Measurements from ENCODE around the gene RASGRF1.

RASGRF1 gene

GRCh38 chr15:78933187-78933822 is 157.3 kb downstream of the RASGRF1 start:
- H3K9me3 ChIP-seq (ENCODE audit: control insufficient read depth, insufficient read depth, low read depth, low read length), result no peaks in the 10 kb centered on the region
- CTCF ChIA-PET, result no interaction called here
- peaks cover 0 to 39% of the 10 kb centered on the region in 2 experiments; a peak in 1 of 3 replicates for H3K36me3 ChIP-seq (ENCODE audit: control insufficient read depth in 2 of 2, insufficient read depth in 1 of 2, low read length in 2 of 2)
- H3K27ac ChIP-seq (ENCODE audit: extremely low read depth, low read depth, low read length), result no peak overlapping the region
- POLR2A ChIA-PET, result no interaction called here
- TF ChIP-seq ZNF223 (tag by site-specific recombination; IDR thresholded peaks at IDR 0.05) (no peak), ZNF175 (tag by site-specific recombination; IDR thresholded peaks at IDR 0.05) (no peak), ZNF544 (tag by site-specific recombination; IDR thresholded peaks at IDR 0.05) (no peak), ZNF292 (tag by site-specific recombination; IDR thresholded peaks at IDR 0.05; ENCODE audit: borderline replicate concordance, low read depth) (no peak), ZNF585B (tag by site-specific recombination; IDR thresholded peaks at IDR 0.05) (no peak), SP7 (tag by site-specific recombination; IDR thresholded peaks at IDR 0.05) (no peak)
- no peak overlapping the region for H3K4me3 ChIP-seq (ENCODE audit: low read depth, low read length)
- no peaks in the 10 kb centered on the region; the same call in 1 of the 2 replicates for H3K4me1 ChIP-seq (ENCODE audit: control insufficient read depth, insufficient read depth, low read length)

- no peaks in the 10 kb centered on the region for H3K9me3 ChIP-seq (ENCODE audit: control insufficient read depth, insufficient read depth, low read depth, low read length)
Observed at GRCh38 chr15:78932258-78932808, 158.2 kb downstream of the RASGRF1 start.

More at GRCh38 chr15:78932258-78932808, 158.2 kb downstream of the RASGRF1 start:
- CTCF ChIA-PET, result no interaction called here
- H3K4me3 ChIP-seq (ENCODE audit: low read depth, low read length), result no peak overlapping the region
- TF ChIP-seq, protein P1, sequence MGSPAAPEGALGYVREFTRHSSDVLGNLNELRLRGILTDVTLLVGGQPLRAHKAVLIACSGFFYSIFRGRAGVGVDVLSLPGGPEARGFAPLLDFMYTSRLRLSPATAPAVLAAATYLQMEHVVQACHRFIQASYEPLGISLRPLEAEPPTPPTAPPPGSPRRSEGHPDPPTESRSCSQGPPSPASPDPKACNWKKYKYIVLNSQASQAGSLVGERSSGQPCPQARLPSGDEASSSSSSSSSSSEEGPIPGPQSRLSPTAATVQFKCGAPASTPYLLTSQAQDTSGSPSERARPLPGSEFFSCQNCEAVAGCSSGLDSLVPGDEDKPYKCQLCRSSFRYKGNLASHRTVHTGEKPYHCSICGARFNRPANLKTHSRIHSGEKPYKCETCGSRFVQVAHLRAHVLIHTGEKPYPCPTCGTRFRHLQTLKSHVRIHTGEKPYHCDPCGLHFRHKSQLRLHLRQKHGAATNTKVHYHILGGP (tag by site-specific recombination; IDR thresholded peaks at IDR 0.05), result no peak
- TF ChIP-seq, protein P2, sequence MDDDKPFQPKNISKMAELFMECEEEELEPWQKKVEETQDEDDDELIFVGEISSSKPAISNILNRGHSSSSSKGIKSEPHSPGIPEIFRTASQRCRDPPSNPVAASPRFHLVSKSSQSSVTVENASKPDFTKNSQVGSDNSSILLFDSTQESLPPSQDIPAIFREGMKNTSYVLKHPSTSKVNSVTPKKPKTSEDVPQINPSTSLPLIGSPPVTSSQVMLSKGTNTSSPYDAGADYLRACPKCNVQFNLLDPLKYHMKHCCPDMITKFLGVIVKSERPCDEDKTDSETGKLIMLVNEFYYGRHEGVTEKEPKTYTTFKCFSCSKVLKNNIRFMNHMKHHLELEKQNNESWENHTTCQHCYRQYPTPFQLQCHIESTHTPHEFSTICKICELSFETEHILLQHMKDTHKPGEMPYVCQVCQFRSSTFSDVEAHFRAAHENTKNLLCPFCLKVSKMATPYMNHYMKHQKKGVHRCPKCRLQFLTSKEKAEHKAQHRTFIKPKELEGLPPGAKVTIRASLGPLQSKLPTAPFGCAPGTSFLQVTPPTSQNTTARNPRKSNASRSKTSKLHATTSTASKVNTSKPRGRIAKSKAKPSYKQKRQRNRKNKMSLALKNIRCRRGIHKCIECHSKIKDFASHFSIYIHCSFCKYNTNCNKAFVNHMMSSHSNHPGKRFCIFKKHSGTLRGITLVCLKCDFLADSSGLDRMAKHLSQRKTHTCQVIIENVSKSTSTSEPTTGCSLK (tag by site-specific recombination; IDR thresholded peaks at IDR 0.05), result no peak
- TF ChIP-seq ZBTB17 (tag by site-specific recombination; IDR thresholded peaks at IDR 0.05), result peak; percentile 72
- TF ChIP-seq ZNF311 (tag by site-specific recombination; IDR thresholded peaks at IDR 0.05; ENCODE audit: borderline replicate concordance), result no peak
- TF ChIP-seq, protein P3, sequence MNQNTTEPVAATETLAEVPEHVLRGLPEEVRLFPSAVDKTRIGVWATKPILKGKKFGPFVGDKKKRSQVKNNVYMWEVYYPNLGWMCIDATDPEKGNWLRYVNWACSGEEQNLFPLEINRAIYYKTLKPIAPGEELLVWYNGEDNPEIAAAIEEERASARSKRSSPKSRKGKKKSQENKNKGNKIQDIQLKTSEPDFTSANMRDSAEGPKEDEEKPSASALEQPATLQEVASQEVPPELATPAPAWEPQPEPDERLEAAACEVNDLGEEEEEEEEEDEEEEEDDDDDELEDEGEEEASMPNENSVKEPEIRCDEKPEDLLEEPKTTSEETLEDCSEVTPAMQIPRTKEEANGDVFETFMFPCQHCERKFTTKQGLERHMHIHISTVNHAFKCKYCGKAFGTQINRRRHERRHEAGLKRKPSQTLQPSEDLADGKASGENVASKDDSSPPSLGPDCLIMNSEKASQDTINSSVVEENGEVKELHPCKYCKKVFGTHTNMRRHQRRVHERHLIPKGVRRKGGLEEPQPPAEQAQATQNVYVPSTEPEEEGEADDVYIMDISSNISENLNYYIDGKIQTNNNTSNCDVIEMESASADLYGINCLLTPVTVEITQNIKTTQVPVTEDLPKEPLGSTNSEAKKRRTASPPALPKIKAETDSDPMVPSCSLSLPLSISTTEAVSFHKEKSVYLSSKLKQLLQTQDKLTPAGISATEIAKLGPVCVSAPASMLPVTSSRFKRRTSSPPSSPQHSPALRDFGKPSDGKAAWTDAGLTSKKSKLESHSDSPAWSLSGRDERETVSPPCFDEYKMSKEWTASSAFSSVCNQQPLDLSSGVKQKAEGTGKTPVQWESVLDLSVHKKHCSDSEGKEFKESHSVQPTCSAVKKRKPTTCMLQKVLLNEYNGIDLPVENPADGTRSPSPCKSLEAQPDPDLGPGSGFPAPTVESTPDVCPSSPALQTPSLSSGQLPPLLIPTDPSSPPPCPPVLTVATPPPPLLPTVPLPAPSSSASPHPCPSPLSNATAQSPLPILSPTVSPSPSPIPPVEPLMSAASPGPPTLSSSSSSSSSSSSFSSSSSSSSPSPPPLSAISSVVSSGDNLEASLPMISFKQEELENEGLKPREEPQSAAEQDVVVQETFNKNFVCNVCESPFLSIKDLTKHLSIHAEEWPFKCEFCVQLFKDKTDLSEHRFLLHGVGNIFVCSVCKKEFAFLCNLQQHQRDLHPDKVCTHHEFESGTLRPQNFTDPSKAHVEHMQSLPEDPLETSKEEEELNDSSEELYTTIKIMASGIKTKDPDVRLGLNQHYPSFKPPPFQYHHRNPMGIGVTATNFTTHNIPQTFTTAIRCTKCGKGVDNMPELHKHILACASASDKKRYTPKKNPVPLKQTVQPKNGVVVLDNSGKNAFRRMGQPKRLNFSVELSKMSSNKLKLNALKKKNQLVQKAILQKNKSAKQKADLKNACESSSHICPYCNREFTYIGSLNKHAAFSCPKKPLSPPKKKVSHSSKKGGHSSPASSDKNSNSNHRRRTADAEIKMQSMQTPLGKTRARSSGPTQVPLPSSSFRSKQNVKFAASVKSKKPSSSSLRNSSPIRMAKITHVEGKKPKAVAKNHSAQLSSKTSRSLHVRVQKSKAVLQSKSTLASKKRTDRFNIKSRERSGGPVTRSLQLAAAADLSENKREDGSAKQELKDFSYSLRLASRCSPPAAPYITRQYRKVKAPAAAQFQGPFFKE (tag by site-specific recombination; IDR thresholded peaks at IDR 0.05; ENCODE audit: borderline replicate concordance), result no peak
- POLR2A ChIA-PET, result no interaction called here
- no peak overlapping the region for H3K27ac ChIP-seq (ENCODE audit: extremely low read depth, low read depth, low read length)
- H3K4me1 ChIP-seq (ENCODE audit: control insufficient read depth, insufficient read depth, low read length), result no peaks in the 10 kb centered on the region; the same call in 1 of the 2 replicates
- peaks cover 0 to 45% of the 10 kb centered on the region in 2 experiments; a peak in 1 of 3 replicates for H3K36me3 ChIP-seq (ENCODE audit: control insufficient read depth in 2 of 2, insufficient read depth in 1 of 2, low read length in 2 of 2)

Data from HEK293 (cell line).